Caco-2 (cell line): ENCODE measurements around the gene NEDD4L. TPM values are rescaled to one million over a fixed set of nuclear protein-coding genes. Genes with fewer than 3 reads are reported as not detected.

Experiments
- BruUV-seq: library from RNA; stranded (reverse); fragments of 400-500 nt; replicated peaks from 2 replicates; lab custom pipeline; 2021; lab: Mats Ljungman, UMichigan
- CTCF ChIA-PET: fragments of 300-600 bp; sonication (Branson Sonifier 250); formaldehyde crosslinking; loops from one replicate; lab custom pipeline; 2022; ENCODE audit warnings: antibody characterized with exemption; lab: Charles Lee
- POLR2A ChIA-PET: fragments of 300-600 bp; sonication (Branson Sonifier 250); formaldehyde crosslinking; loops from one replicate; lab custom pipeline; 2022; ENCODE audit warnings: antibody characterized with exemption; lab: Charles Lee
- DNase-seq, 2 experiments: peaks; one replicate each; pipeline versions ENCODE4 v3.0.0 to v3.0.0-alpha.2; 2020 to 2022
- H3K27me3 ChIP-seq: replicated peaks from 2 replicates; pipeline ENCODE4 v1.6.0; 2011; ENCODE audit warnings: low read length; ENCODE audit not compliant: control insufficient read depth, insufficient read depth
- H3K36me3 ChIP-seq: 2 replicates; pipeline ENCODE4 v1.5.1; 2011; ENCODE audit warnings: low read length; ENCODE audit not compliant: control insufficient read depth, insufficient read depth
- H3K4me1 ChIP-seq: fragments of 250-450 bp; sonication (Bioruptor Pico); 2 replicates; pipeline ENCODE4 v1.5.1; 2020; ENCODE audit warnings: mild to moderate bottlenecking
- H3K4me3 ChIP-seq: 2 replicates; pipeline ENCODE4 v1.5.1; 2011; ENCODE audit warnings: low read depth, mild to moderate bottlenecking, control low read depth, low read length
- H3K9me3 ChIP-seq: fragments of 250-450 bp; sonication (Bioruptor Pico); 2 replicates; pipeline ENCODE4 v1.5.1; 2020; ENCODE audit warnings: mild to moderate bottlenecking, moderate library complexity
- H3K27ac Mint-ChIP-seq: one replicate; pipeline ENCODE4 v1.8.0; 2022; ENCODE audit warnings: mixed read lengths; ENCODE audit not compliant: unreplicated experiment
- H3K27me3 Mint-ChIP-seq: one replicate; pipeline ENCODE4 v1.8.0; 2022; ENCODE audit warnings: mixed read lengths; ENCODE audit not compliant: insufficient read depth, unreplicated experiment
- H3K36me3 Mint-ChIP-seq: one replicate; pipeline ENCODE4 v1.8.0; 2022; ENCODE audit warnings: mild to moderate bottlenecking, mixed read lengths; ENCODE audit not compliant: insufficient read depth, unreplicated experiment
- H3K4me1 Mint-ChIP-seq: one replicate; pipeline ENCODE4 v1.8.0; 2022; ENCODE audit warnings: low read depth, mixed read lengths; ENCODE audit not compliant: unreplicated experiment
- H3K4me3 Mint-ChIP-seq: one replicate; pipeline ENCODE4 v1.8.0; 2022; ENCODE audit warnings: mild to moderate bottlenecking, moderate library complexity, mixed read lengths; ENCODE audit not compliant: unreplicated experiment
- H3K9me3 Mint-ChIP-seq: one replicate; pipeline ENCODE4 v1.8.0; 2022; ENCODE audit warnings: mixed read lengths; ENCODE audit not compliant: unreplicated experiment
- intact Hi-C: fragments of 100-400 bp; cut with micrococcal nuclease; formaldehyde crosslinking; loops from one replicate; pipeline ENCODE4 v1.10.0; 2022; ENCODE audit not compliant: unreplicated experiment
- total RNA-seq: library from RNA; stranded (reverse); gene quantifications from 2 replicates; pipeline ENCODE4 v1.2.3, GENCODE V29; 2022
- TF ChIP-seq, protein P1 (sequence below), 2 experiments: fragments of 200-600 bp in 1 of 2; IDR thresholded peaks; 1 replicate in 1 of 2; 2 replicates in 1 of 2; pipeline versions ENCODE4 v1.5.1 to v1.8.0; 2011 to 2022; ENCODE audit warnings: antibody characterized with exemption in 1 of 2, control low read depth in 1 of 2, inconsistent platforms in 1 of 2, low read depth in 1 of 2, low read length in 1 of 2, mild to moderate bottlenecking in 1 of 2, moderate library complexity in 1 of 2; ENCODE audit not compliant: insufficient read depth in 1 of 2, severe bottlenecking in 1 of 2, unreplicated experiment in 1 of 2

Gene NEDD4L
- total RNA-seq, 1 experiment from 2014 or later: 85.4 TPM

DNA sequence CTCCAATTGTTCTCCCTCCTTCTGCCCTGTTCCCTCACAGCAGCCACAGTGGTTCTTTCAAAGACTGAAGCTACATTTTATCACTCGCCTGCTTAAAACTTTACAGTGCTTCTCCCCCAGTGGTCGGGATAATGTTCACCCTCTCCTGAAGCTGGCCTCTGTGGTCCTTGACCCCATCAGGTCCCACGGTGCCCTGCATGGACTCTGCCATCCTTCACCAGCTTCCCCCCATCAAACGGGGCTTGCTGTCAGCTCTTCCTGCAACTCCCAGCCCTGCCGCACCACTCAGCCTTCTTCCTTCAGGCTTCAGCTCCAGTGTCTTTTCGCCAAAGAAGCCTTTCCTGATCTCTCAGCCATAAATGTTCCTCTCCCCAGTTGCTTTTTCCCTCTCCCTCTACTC lies 118.1 kb downstream of the NEDD4L start:
- CTCF ChIA-PET: no interaction called here
- Histone ChIP-seq H3K36me3 (no peaks in the 10 kb centered on the region), H3K27me3 (no peaks in the 10 kb centered on the region), H3K4me1 (0 out of 2 replicates have a peak, but pooled peaks cover 4% of the 10 kb centered on the region), H3K4me3 (no peak overlapping the region), H3K9me3 (no peaks in the 10 kb centered on the region)
- BruUV-seq: no TSS peak
- POLR2A ChIA-PET: no interaction called here
- TF ChIP-seq, protein P1, sequence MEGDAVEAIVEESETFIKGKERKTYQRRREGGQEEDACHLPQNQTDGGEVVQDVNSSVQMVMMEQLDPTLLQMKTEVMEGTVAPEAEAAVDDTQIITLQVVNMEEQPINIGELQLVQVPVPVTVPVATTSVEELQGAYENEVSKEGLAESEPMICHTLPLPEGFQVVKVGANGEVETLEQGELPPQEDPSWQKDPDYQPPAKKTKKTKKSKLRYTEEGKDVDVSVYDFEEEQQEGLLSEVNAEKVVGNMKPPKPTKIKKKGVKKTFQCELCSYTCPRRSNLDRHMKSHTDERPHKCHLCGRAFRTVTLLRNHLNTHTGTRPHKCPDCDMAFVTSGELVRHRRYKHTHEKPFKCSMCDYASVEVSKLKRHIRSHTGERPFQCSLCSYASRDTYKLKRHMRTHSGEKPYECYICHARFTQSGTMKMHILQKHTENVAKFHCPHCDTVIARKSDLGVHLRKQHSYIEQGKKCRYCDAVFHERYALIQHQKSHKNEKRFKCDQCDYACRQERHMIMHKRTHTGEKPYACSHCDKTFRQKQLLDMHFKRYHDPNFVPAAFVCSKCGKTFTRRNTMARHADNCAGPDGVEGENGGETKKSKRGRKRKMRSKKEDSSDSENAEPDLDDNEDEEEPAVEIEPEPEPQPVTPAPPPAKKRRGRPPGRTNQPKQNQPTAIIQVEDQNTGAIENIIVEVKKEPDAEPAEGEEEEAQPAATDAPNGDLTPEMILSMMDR (IDR thresholded peaks at IDR 0.05; ENCODE audit: insufficient read depth in 1 of 2, low read depth in 1 of 2, low read length in 1 of 2, severe bottlenecking in 1 of 2, unreplicated experiment in 1 of 2): no peak
- Mint-ChIP-seq H3K4me1 (peaks cover 22% of the 10 kb centered on the region), H3K27me3 (no peaks in the 10 kb centered on the region), H3K9me3 (no peaks in the 10 kb centered on the region), H3K4me3 (no peak overlapping the region), H3K36me3 (peaks cover 6% of the 10 kb centered on the region), H3K27ac (peak overlapping the region; percentile 70)
- intact Hi-C loops: no loop called here
- no peak for DNase-seq

- BruUV-seq: no TSS peak
- TF ChIP-seq, protein P1 (IDR thresholded peaks at IDR 0.05; ENCODE audit: insufficient read depth in 1 of 2, low read depth in 1 of 2, low read length in 1 of 2, severe bottlenecking in 1 of 2, unreplicated experiment in 1 of 2): no peak
- Histone ChIP-seq H3K9me3 (no peaks in the 10 kb centered on the region), H3K4me3 (no peak overlapping the region), H3K36me3 (no peaks in the 10 kb centered on the region), H3K27me3 (no peaks in the 10 kb centered on the region), H3K4me1 (0 out of 2 replicates have a peak, but pooled peaks cover 4% of the 10 kb centered on the region)
- intact Hi-C loops: no loop called here
- H3K27me3 Mint-ChIP-seq: no peaks in the 10 kb centered on the region
- H3K4me1 Mint-ChIP-seq: peaks cover 18% of the 10 kb centered on the region
- DNase-seq: no peak
- no peak overlapping the region for H3K4me3 Mint-ChIP-seq
- ChIA-PET CTCF (no interaction called here), POLR2A (no interaction called here)
- H3K27ac Mint-ChIP-seq: no peak overlapping the region
- no peaks in the 10 kb centered on the region for H3K9me3 Mint-ChIP-seq
- peaks cover 6% of the 10 kb centered on the region for H3K36me3 Mint-ChIP-seq
Measured at GRCh38 chr18:58163004-58163590, 119.1 kb downstream of the NEDD4L start.

DNA sequence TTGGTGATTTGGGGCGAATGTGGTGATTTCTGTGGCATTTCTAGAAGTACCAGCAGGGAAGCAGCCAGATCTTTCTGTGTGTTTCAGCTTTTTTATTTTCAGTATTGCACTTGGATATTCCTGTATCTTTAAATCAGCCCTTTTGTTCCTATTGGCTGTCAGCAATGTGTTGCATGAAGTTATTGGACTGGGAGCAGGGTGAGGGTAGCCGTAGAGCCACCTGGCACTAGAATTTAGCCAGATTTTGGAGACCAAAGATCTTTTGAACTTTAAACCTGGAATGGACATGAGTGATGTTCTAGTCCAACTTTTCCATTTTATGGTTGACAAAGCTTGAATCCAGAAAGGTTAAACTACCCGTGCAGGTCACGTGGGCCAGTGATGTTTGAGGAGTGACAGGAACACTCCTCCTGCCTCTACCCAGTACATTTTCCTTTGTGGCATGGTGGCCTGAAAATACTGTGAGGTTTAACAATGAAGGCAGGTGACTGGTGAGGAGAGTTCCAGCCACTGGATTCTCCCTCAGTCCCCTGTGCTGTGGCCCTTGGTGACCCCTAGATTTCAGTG lies 122.3 kb downstream of the NEDD4L start:
- Histone ChIP-seq H3K36me3 (no peaks in the 10 kb centered on the region), H3K9me3 (no peaks in the 10 kb centered on the region), H3K4me1 (no peaks in the 10 kb centered on the region), H3K27me3 (no peaks in the 10 kb centered on the region), H3K4me3 (no peak overlapping the region)
- H3K36me3 Mint-ChIP-seq: peaks cover 17% of the 10 kb centered on the region
- no peak for DNase-seq
- no TSS peak for BruUV-seq
- TF ChIP-seq, protein P1 (IDR thresholded peaks at IDR 0.05; ENCODE audit: insufficient read depth in 1 of 2, low read depth in 1 of 2, low read length in 1 of 2, severe bottlenecking in 1 of 2, unreplicated experiment in 1 of 2): no peak
- CTCF ChIA-PET: no interaction called here
- POLR2A ChIA-PET: no interaction called here
- H3K4me1 Mint-ChIP-seq: peaks cover 8% of the 10 kb centered on the region
- H3K27me3 Mint-ChIP-seq: no peaks in the 10 kb centered on the region
- no peak overlapping the region for H3K27ac Mint-ChIP-seq
- H3K4me3 Mint-ChIP-seq: no peak overlapping the region
- intact Hi-C loops: no loop called here
- no peaks in the 10 kb centered on the region for H3K9me3 Mint-ChIP-seq
